ENCODE measurements around the gene BTRC. TPM values are rescaled to one million over a fixed set of nuclear protein-coding genes. Genes with fewer than 3 reads are reported as not detected.

Gene BTRC
- total and polyA plus RNA-seq, 10 of the 15 experiments (the other 5 are each of a cell fraction or from before 2014, with no cell fraction given): 2.2 to 18.6 (median 8.6) TPM

DNA sequence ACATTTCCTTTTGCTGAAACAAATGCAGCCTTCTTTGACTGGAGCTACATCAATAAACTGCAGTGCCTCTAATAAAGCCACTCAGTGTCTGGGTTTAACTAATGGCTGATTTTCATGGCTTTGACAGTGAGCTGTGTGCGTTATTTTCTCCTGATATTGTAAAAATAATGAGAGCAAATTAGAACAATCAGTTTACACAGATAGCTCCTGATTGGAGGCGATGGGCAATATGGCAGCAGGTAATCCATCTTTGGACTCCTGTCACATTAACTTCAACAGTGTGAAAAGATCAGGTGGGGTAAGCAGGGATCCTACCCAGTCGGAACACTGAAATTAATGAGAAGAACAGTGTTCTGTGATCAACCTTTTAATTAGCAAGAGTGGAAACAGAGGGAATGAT is 133.4 kb downstream of the BTRC start (continued):
- TF ChIP-seq, protein P1, sequence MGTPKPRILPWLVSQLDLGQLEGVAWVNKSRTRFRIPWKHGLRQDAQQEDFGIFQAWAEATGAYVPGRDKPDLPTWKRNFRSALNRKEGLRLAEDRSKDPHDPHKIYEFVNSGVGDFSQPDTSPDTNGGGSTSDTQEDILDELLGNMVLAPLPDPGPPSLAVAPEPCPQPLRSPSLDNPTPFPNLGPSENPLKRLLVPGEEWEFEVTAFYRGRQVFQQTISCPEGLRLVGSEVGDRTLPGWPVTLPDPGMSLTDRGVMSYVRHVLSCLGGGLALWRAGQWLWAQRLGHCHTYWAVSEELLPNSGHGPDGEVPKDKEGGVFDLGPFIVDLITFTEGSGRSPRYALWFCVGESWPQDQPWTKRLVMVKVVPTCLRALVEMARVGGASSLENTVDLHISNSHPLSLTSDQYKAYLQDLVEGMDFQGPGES (IDR thresholded peaks at IDR 0.05): no peak

DNA sequence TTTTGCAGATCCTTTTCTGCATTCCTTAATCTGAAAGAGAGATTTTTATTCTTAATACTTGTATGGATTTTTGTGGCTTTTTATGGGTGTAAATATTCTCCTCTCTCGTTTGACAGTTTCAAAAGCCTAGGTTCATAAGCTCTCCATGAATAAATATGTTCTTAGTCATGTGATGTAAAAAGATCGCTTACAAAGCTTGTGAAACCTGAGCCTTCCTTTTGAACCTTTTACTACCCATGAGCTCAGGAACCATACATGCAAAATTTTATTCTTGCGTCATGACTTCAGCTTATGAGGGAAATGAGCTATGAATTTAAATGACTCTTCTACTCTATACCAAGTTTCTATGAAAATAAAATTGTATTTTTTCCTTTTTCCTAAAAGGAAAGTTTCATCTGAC is 135.4 kb downstream of the BTRC start:
- FAIRE-seq (no peak), ATAC-seq (no peak), DNase-seq (ENCODE audit: low read depth, low spot score) (no peak)
- no TSS peak for BruUV-seq (replicated peaks)
- no peaks in the 10 kb centered on the region for H3K79me2 ChIP-seq (ENCODE audit: control insufficient read depth, insufficient read depth, low read length)
- no peak for TF ChIP-seq PAX8 (IDR thresholded peaks at IDR 0.05)
- TF ChIP-seq, protein P2, sequence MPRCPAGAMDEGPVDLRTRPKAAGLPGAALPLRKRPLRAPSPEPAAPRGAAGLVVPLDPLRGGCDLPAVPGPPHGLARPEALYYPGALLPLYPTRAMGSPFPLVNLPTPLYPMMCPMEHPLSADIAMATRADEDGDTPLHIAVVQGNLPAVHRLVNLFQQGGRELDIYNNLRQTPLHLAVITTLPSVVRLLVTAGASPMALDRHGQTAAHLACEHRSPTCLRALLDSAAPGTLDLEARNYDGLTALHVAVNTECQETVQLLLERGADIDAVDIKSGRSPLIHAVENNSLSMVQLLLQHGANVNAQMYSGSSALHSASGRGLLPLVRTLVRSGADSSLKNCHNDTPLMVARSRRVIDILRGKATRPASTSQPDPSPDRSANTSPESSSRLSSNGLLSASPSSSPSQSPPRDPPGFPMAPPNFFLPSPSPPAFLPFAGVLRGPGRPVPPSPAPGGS (IDR thresholded peaks at IDR 0.05; ENCODE audit: borderline replicate concordance, insufficient read depth, low read depth, low read length, poor library complexity, severe bottlenecking): no peak
- TF ChIP-seq EZH2 (IDR thresholded peaks at IDR 0.05; ENCODE audit: borderline replicate concordance, control insufficient read depth, low read depth, low read length): no peak
- no peak for TF ChIP-seq CEBPB (IDR thresholded peaks at IDR 0.05; ENCODE audit: borderline replicate concordance in 1 of 2, low read depth in 2 of 2, low read length in 2 of 2)
- TF ChIP-seq NBN (IDR thresholded peaks at IDR 0.05): no peak
- no peaks in the 10 kb centered on the region for H4K20me1 ChIP-seq (ENCODE audit: control insufficient read depth, insufficient read depth)
- H3K9ac ChIP-seq (ENCODE audit: control insufficient read depth, insufficient read depth, low read length): no peak overlapping the region
- ChIA-PET SMC1A (ENCODE audit: uncharacterized antibody, unreplicated experiment) (interaction anchor here (0.8 to 1.6 kb wide), 3 partner anchors 9 to 35 kb away, joined by 3 to 5 read pairs (median 4); no protein-coding TSS in a partner anchor), POLR2A (no interaction called here), CTCF (interaction anchor here (1.1 to 8.1 kb wide), 4 partner anchors 13 to 328 kb away, joined by 3 to 51 read pairs (median 4); no protein-coding TSS in a partner anchor), RAD21 (ENCODE audit: unreplicated experiment) (no interaction called here)
- no peaks in the 10 kb centered on the region for H3K27me3 ChIP-seq (replicated peaks in 1 of 2; ENCODE audit: control insufficient read depth in 2 of 2, insufficient read depth in 2 of 2, low read length in 1 of 2)
- no peaks in the 10 kb centered on the region for H3K36me3 ChIP-seq (ENCODE audit: control insufficient read depth in 2 of 2, insufficient read depth in 2 of 2, low read length in 1 of 2)
- WGBS (ENCODE audit: insufficient coverage, insufficient replicate concordance, low lambda C conversion rate, missing lambda C conversion rate): 93% methylated on average over 3 of the region's 3 CpGs
- no peaks in the 10 kb centered on the region for H3K9me3 ChIP-seq (replicated peaks; ENCODE audit: control insufficient read depth, insufficient read depth, low read length)
- intact Hi-C loops (cut with micrococcal nuclease; ENCODE audit: unreplicated experiment) (no loop called here), in situ Hi-C loops (cut with MboI) (no loop called here)
- no peaks in the 10 kb centered on the region for H3K4me1 ChIP-seq (ENCODE audit: control insufficient read depth, insufficient read depth, low read length)
- H3K27ac ChIP-seq (ENCODE audit: control insufficient read depth, insufficient read depth): no peak overlapping the region
- H3K4me2 ChIP-seq (ENCODE audit: control insufficient read depth, insufficient read depth): no peak overlapping the region
- H3K4me3 ChIP-seq: no peak overlapping the region
- H2AFZ ChIP-seq (ENCODE audit: control insufficient read depth, low read depth, low read length): no peak overlapping the region

Measured in GM12878 (cell line).